COR-L47 (cell line): ENCODE data around the gene SPECC1L.

Experiments used
- DNase-seq: peaks from one replicate; lab custom pipeline; 2025; lab: John Stamatoyannopoulos, UW

The SPECC1L gene

DNA sequence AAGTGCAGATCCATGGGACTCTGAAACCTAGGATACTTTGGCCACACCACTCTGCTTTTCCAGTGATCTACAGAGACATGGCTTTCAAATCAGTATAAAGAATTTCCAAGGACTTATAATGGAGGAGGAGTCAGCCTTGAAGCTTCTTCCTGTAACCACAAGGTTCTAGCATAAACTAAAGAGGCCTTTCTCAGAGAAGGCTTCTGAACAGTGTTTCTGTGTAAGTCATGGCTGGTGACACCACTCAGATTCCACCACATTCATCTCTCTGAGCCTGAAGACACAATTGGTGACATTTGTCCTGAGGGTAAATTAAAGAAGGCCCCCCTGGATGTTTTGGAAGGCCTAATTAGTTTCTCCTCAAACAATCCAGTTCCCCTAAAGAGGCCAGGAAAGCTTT lies 127.8 kb downstream of the SPECC1L start:
- no peak for DNase-seq

DNA sequence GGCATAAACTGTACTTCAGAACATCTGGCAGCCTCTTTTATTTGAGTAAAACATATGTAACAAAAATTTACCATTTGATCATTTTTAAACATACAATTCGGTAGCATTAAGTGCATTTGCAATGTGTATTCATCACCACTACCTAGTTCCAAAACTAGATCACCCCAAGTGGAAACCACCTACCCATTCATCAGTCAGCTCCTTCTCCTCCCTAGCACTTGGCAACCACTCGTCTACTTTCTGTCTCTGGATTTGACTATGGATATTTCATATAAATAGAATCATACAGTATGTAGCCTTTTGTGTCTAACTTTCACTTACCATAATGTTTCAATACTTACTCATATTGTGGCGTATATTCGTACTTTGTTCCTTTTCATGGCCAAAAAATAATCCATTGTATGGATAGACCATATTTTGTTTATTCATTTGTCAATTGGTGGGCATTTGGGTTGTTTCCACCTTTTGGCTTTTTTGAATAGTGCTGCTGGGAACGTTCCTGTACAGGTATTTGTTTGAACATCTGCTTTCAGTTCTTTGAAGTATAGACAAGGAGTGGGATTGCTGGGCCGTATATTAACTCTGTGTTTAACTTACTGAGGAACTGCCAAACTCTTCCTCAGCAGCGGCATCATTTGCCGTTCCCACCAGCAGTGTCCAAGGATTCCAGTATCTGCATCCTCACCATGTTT lies 129.5 kb downstream of the SPECC1L start:
- DNase-seq = no peak

DNA sequence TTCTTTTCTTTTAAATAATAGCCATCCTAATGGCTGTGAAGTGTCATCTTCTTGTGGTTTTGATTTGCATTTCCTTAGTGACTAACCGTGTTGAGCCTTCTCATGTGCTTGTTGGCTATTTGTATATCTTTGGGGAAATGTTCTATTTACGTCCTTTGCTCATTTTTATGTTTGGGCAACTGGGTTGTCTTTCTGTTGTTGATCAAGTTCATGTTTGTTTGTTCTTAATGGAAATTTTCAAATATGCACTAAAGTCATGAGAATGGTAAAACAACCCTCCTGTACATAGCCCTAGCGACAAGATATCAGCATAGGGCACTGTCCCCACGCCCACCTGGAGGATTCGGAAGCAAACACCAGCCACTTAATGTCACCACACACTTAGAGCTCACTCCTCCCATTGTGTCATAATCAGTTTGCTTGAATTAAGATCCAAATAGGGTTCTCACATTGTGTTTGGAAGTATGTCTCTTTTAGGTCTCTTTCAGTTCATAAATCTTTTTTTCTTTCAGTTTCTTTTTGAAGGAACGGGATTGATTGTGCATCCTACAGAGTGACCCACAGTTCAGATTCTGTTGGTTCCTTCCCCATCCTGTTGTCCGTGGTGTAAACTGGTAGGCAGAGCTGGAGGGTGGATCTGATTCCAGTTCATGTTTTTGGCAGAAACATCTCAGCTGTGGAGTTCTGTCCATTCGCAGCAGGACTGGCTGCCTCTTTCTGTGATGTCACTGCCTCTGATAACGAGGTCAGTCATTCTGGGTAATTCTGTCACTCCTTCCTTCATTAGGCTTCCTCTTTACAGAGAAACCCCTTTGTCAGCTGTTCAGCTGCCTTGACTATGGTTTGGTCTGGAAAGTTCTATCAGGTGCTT lies 130.3 kb downstream of the SPECC1L start:
- no peak for DNase-seq

GRCh38 chr22:24401931-24402367 lies 131.3 kb downstream of the SPECC1L start:
- DNase-seq = no peak

DNA sequence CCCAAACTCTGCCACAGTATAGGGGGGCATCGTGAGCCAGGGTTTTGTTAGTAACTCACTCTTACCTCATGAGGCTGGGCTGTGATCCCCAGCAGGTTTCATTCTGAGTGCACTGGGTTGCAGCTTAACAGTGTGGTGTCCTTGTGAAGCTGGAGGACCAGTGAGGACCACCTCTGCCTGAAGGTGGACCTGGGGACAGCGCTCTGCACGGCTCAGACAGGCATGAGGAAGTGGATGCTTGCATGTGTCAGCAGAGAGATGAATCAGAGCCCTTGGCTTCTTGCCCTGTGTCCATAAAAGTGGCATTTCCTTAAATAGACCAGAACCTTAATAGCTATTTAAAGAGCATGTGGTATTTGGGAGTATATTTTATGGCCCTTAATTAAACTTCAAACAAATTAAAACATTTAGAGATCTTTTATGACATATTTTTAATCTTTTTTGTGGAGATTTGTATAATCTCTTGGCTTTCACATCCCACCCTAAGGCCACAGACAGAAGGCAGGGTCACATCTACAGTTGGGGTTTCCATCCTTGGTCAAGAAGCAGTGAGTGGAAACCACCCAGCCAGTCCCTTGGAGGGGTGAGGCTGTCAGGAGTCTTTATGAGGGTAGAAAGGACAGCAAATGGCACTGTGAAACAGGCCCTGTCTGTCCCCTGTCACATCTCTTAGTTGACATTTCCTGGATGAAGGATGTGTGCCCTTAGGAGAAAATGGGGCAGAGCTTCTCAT lies 132.0 kb downstream of the SPECC1L start:
- DNase-seq = peak; percentile 58

DNA sequence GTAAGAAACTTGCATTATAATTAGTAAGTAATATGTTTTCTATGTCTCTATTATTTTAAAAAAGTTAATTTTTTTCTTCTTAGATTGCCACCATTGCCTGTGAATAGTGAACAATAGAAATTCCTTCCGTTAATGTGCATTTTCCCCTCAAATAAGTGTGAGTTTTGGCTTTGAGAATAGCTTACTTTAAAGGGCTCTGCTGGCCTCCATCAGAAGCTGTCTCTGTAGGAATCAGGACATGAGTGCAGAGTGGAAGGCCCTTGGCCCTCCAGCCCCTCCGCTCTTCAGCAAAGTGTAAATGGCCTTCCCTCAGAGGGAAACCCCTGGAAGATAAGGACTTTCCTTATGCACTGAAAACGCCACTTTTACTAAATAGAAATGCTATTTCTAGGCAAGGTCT lies 132.7 kb downstream of the SPECC1L start:
- DNase-seq = no peak

DNA sequence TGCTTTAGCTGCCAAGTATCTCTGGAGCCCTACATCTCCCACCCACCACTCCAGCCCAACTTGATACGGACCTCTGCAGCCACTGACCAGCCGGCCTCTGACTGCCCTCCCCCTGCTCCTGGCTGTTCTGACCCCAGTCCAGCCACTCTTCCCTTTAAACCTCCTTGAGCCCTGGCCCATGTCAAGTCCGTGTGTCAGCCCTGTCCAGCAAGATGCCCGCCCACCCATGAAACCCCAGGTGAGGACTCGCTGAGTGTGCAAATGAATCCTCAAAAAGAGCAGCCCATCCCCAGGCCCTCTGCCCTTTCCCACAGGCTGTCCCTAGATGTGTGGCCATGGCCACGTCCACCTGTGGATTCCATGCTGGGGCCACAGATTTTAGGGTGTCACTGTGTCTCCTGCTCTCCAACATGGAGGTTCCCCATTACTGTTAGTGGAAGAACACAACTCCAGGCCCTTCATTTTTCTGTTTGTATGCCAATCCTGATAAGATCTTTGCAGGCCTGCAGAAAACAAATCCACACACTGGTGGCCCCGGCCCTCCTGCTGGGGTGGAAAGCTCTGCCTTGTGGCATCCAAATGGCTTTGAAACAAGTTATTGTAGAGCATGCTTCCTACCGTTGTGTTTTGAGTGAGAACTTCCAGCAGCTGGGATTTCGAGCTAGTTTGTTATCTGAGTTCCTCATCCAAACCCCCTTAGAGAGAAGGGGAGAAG lies 134.1 kb downstream of the SPECC1L start:
- DNase-seq = no peak

- DNase-seq = no peak
These were observed 135.1 kb downstream of the SPECC1L start for GRCh38 chr22:24405631-24406321.

- no peak for DNase-seq
These were observed 136.0 kb downstream of the SPECC1L start for GRCh38 chr22:24406322-24407277.

DNA sequence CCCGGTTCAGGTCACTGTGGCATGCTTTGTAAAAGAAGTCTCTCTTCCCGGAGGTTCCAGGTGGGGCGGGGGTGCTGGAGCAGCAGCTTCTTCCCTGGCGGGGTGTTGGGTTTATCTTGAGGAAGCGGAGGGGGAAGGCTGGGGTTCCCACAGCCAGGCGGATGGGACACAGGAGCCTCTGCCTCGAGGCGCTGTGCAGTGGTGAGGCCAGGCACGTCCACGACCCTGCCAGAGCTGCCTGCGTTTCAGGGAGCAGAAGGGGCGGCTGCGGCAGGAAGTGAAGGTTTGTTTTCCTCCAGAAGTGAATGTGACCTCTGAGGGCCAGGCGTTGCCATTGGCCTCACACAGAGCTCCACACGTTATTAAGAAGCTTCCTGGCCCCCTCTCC lies 136.6 kb downstream of the SPECC1L start:
- DNase-seq = no peak

DNA sequence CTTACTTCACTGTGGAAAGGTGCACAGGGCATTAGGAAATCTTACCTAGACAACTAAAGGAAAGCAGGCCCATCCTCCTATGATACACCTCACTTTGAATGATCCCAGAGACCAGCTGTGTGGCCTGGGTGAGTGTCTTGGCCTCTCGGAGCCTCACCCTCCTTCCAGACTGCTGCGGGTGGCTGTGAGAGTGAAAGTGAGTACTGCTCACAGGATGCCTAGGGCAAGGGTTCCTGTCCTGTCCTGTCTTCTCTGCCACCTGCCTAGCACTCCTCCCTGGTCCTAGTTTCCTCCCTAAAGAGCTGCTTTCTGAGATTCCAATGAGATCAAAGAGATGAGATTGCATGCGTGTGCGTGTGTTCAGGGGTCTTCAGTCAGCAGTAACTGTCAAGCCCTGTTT lies 137.3 kb downstream of the SPECC1L start:
- no peak for DNase-seq

GRCh38 chr22:24408630-24409029 lies 138.0 kb downstream of the SPECC1L start:
- DNase-seq = no peak

DNA sequence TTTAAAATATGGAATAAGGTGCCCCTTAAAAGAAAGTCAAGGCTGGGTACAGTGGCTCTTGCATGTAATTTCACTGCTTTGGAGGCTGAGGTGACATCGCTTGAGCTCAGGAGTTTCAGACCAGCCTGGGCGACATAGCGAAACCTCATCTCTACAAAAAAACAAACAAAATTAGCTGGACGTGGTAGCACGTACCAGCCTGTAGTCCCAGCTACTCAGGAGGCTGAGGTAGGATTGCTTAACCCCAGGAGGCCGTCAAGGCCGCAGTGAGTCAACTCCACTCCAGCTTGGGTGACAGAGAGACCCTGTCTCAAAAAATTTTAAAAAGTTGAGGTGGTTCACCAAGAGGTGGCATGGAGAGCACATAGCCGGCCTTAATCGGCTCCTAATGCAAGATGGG lies 139.1 kb downstream of the SPECC1L start:
- DNase-seq = no peak

DNA sequence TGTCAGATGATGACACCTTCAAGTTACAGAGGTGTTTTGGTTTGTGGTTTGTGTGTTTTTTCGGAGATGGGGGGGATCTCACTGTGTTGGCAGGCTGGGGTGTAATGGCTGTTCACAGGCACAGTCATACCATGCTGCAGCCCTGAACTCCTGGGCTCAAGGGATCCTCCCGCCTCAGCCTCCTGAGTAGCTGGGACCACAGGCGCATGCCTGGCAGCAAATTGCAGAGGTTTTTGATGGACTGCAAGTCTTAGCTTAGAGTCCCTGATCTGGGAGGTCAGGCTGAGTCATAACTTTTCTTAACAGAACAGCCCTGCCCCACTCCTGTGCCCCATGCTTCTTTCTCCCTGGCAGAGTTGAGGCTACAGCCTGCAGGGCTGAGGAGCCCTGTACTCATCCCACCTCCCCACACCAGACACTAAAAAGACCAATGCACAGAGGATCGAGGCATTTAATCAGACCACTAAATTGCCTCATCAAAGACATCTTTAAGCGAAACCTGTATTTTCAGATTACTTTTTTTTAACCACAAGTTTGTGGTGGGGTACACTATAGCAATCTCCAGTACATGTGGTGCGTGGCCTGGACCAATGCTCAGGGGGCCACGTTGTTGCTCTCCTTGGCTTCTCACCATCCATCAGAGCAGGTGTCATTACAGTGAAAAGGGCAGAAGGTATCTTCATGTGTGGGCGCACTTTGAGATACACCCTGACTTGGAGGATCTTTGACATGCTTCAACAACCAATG lies 139.7 kb downstream of the SPECC1L start:
- no peak for DNase-seq

GRCh38 chr22:24411256-24412004 lies 140.8 kb downstream of the SPECC1L start:
- no peak for DNase-seq

GRCh38 chr22:24412274-24412673 lies 141.6 kb downstream of the SPECC1L start:
- DNase-seq = no peak

GRCh38 chr22:24413271-24413670 lies 142.6 kb downstream of the SPECC1L start:
- no peak for DNase-seq

DNA sequence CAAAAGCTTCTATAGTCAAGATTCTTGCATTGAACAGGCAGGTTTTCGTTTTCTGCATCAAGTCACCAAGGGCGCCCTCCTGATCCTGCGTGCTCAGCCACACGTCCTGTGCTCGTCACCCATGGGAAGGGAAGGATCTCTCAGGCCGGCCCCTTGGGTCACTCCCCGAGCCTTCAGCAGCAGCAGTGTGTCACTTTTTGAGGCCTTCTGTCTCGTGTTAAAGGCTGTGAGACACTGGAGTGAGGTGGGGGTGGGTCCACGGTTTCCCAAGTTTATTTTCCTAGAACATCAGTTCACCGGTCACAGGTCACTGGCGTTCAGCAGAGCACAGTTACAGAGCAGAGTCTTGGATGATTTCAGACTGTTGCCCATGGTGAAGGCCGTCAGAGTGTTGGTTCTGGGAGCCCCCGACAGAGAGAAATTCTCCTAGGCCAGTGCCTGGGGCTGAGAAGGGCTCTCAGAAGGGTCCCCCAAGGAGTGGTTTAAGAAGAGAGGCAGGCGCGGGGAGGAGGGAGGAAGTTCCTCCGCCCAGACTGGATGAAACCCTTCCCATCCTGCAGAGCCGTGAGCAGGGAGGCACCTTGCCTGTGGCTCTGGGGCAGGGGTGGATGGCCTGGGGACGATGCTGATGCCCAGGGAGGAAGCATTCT lies 143.2 kb downstream of the SPECC1L start:
- DNase-seq = no peak
